ENCODE measurements around the gene SAA2. TPM values are rescaled to one million over a fixed set of nuclear protein-coding genes. Genes with fewer than 3 reads are reported as not detected.
"Not testable (repeated sequence)": the region's sequence is repeated elsewhere in the genome, so short reads cannot be mapped to it uniquely, and the experiment has no call there.

Gene SAA2
- total RNA-seq, 1 donor from 2014 or later: 0.44 TPM

DNA sequence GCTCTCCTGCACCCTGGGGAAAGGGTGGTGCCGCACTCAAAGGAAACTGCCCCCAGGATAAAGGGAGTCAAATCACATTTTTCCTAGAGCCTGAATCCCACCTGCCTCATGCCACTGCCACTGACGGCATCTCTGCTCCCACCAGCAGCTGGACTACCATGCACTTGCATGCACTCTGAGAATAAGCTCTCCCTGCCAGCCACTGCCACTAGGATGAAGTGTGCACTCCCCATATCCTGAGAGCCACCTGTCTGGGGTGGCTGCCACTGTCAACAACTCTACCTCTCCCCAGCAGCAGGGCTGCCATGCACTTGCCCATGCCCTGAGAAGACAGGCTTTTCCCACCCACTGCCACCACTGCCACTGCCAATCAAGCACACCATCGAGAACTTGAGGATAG lies 44.2 kb downstream of the SAA2 start:
- H3K4me1 Mint-ChIP-seq (ENCODE audit: low read depth, unreplicated experiment): no peaks in the 10 kb centered on the region
- H3K27ac Mint-ChIP-seq (ENCODE audit: unreplicated experiment): no peak overlapping the region
- H3K27me3 Mint-ChIP-seq (ENCODE audit: unreplicated experiment): no peaks in the 10 kb centered on the region
- TF ChIP-seq, protein P1, sequence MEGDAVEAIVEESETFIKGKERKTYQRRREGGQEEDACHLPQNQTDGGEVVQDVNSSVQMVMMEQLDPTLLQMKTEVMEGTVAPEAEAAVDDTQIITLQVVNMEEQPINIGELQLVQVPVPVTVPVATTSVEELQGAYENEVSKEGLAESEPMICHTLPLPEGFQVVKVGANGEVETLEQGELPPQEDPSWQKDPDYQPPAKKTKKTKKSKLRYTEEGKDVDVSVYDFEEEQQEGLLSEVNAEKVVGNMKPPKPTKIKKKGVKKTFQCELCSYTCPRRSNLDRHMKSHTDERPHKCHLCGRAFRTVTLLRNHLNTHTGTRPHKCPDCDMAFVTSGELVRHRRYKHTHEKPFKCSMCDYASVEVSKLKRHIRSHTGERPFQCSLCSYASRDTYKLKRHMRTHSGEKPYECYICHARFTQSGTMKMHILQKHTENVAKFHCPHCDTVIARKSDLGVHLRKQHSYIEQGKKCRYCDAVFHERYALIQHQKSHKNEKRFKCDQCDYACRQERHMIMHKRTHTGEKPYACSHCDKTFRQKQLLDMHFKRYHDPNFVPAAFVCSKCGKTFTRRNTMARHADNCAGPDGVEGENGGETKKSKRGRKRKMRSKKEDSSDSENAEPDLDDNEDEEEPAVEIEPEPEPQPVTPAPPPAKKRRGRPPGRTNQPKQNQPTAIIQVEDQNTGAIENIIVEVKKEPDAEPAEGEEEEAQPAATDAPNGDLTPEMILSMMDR (IDR thresholded peaks at IDR 0.05; ENCODE audit: partially characterized antibody, unreplicated experiment): peak; percentile 16
- no peak for DNase-seq
- H3K4me3 Mint-ChIP-seq (ENCODE audit: unreplicated experiment): no peak overlapping the region
- no peaks in the 10 kb centered on the region for H3K36me3 Mint-ChIP-seq (ENCODE audit: unreplicated experiment)
- H3K9me3 Mint-ChIP-seq (ENCODE audit: unreplicated experiment): no peaks in the 10 kb centered on the region

GRCh38 chr11:18203723-18204122 lies 44.7 kb downstream of the SAA2 start:
- DNase-seq: peak; percentile 35
- no peaks in the 10 kb centered on the region for H3K27me3 Mint-ChIP-seq (ENCODE audit: unreplicated experiment)
- TF ChIP-seq, protein P1 (IDR thresholded peaks at IDR 0.05; ENCODE audit: partially characterized antibody, unreplicated experiment): peak; percentile 41
- no peaks in the 10 kb centered on the region for H3K9me3 Mint-ChIP-seq (ENCODE audit: unreplicated experiment)
- no peak overlapping the region for H3K4me3 Mint-ChIP-seq (ENCODE audit: unreplicated experiment)
- H3K27ac Mint-ChIP-seq (ENCODE audit: unreplicated experiment): no peak overlapping the region
- H3K36me3 Mint-ChIP-seq (ENCODE audit: unreplicated experiment): no peaks in the 10 kb centered on the region
- H3K4me1 Mint-ChIP-seq (ENCODE audit: low read depth, unreplicated experiment): no peaks in the 10 kb centered on the region

DNA sequence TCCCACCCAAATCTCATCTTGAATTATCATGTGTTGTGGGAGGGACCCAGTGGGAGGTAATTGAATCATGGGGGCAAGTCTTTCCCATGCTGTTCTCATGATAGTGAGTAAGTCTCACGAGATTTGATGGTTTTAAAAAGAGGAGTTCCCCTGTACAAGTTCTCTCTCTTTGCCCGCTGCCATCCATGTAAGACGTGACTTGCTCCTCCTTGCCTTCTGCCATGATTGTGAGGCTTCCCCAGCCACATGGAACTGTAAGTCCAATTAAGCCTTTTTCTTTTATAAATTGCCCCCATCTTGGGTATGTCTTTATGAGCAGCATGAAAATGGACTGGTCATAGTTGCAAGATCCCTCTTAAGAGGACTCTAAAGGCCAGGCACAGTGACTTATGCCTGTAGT lies 50.7 kb downstream of the SAA2 start:
- H3K4me3 Mint-ChIP-seq (ENCODE audit: unreplicated experiment); H3K27me3 Mint-ChIP-seq (ENCODE audit: unreplicated experiment); H3K9me3 Mint-ChIP-seq (ENCODE audit: unreplicated experiment); DNase-seq; H3K36me3 Mint-ChIP-seq (ENCODE audit: unreplicated experiment); H3K27ac Mint-ChIP-seq (ENCODE audit: unreplicated experiment); H3K4me1 Mint-ChIP-seq (ENCODE audit: low read depth, unreplicated experiment): not testable (repeated sequence)

DNA sequence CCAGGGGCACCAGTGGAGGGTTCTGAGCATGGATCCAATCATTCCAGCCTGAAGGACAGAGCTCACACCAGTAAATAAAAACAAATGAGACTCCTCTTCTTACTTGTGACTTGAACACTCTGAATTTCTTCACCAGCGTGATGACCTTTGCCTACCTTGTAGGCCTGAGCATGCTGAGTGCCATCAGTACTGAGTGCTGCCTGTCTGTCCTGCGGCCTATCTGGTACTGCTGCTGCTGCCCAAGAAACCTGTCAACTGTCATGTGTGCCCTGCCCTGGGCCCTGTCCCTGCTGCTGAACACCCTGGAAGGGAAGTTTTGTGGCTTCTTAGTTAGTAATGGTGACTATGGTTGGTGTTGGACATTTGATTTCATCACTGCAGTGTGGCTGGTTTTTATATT lies 51.9 kb downstream of the SAA2 start:
- no peak overlapping the region for H3K27ac Mint-ChIP-seq (ENCODE audit: unreplicated experiment)
- H3K4me3 Mint-ChIP-seq (ENCODE audit: unreplicated experiment): no peak overlapping the region
- no peak for DNase-seq
- TF ChIP-seq, protein P1 (IDR thresholded peaks at IDR 0.05; ENCODE audit: partially characterized antibody, unreplicated experiment): no peak
- no peaks in the 10 kb centered on the region for H3K4me1 Mint-ChIP-seq (ENCODE audit: low read depth, unreplicated experiment)
- H3K27me3 Mint-ChIP-seq (ENCODE audit: unreplicated experiment): no peaks in the 10 kb centered on the region
- no peaks in the 10 kb centered on the region for H3K9me3 Mint-ChIP-seq (ENCODE audit: unreplicated experiment)
- H3K36me3 Mint-ChIP-seq (ENCODE audit: unreplicated experiment): no peaks in the 10 kb centered on the region

Other genes with a start within 250 kb of the SAA2 start
- gene SERGEF, start 235.6 kb downstream of the SAA2 start, total RNA-seq (ENCODE audit: unreplicated experiment): 42.5 TPM
- 0.83 TPM for gene TPH1, start 202.4 kb downstream of the SAA2 start, total RNA-seq (ENCODE audit: unreplicated experiment)
- gene SAAL1, start 142.6 kb downstream of the SAA2 start, total RNA-seq (ENCODE audit: unreplicated experiment): 32.4 TPM
- not detected for gene MRGPRX3, start 116.1 kb downstream of the SAA2 start, total RNA-seq (ENCODE audit: unreplicated experiment)
- not detected for gene MRGPRX4, start 75.8 kb downstream of the SAA2 start, total RNA-seq (ENCODE audit: unreplicated experiment)
- gene SAA4, start 11.9 kb downstream of the SAA2 start, total RNA-seq (ENCODE audit: unreplicated experiment): not detected
- not detected for gene SAA1, start 17.6 kb upstream of the SAA2 start, total RNA-seq (ENCODE audit: unreplicated experiment)
- 17.9 TPM for gene HPS5, start 73.5 kb upstream of the SAA2 start, total RNA-seq (ENCODE audit: unreplicated experiment)
- gene GTF2H1, start 73.9 kb upstream of the SAA2 start, total RNA-seq (ENCODE audit: unreplicated experiment): 26.5 TPM
- 112 TPM for gene LDHA, start 145.9 kb upstream of the SAA2 start, total RNA-seq (ENCODE audit: unreplicated experiment)
- gene LDHC, start 163.7 kb upstream of the SAA2 start, total RNA-seq (ENCODE audit: unreplicated experiment): not detected
- not detected for gene LDHAL6A, start 207.2 kb upstream of the SAA2 start, total RNA-seq (ENCODE audit: unreplicated experiment)